Large intestine (tissue), 3 donors: ENCODE results near the gene TMEM255A. TPM values are rescaled to one million over a fixed set of nuclear protein-coding genes. Genes with fewer than 3 reads are reported as not detected.
A peak's percentile ranks its signal among the peaks of the same experiment; 100 is the strongest.

ENCODE experiments used
- DNase-seq, 2 donors: peaks; one replicate each; pipeline versions ENCODE4 v3.0.0 to v3.0.0-alpha.2; 2013
- H3K27ac ChIP-seq: one replicate; pipeline ENCODE4 v1.5.1; 2013; ENCODE audit warnings: low read length
- H3K27me3 ChIP-seq: 2 replicates; pipeline ENCODE4 v1.6.1; 2013; ENCODE audit warnings: low read length; ENCODE audit not compliant: control insufficient read depth, insufficient read depth
- H3K36me3 ChIP-seq: 2 replicates; pipeline ENCODE4 v1.6.1; 2013; ENCODE audit warnings: low read length; ENCODE audit not compliant: control insufficient read depth, insufficient read depth
- H3K4me1 ChIP-seq: one replicate; pipeline ENCODE4 v1.6.1; 2013; ENCODE audit warnings: low read length; ENCODE audit not compliant: control insufficient read depth, insufficient read depth
- H3K4me3 ChIP-seq: one replicate; pipeline ENCODE4 v1.5.1; 2013; ENCODE audit warnings: low read length
- H3K9me3 ChIP-seq: one replicate; pipeline ENCODE4 v1.6.1; 2013; ENCODE audit warnings: mild to moderate bottlenecking, low read depth, low read length, moderate library complexity; ENCODE audit not compliant: control insufficient read depth
- WGBS: methylation state at CpG from one replicate; pipeline ENCODE4 v1.1.5; 2013; ENCODE audit warnings: low lambda C conversion rate; ENCODE audit not compliant: insufficient coverage; 5-methylcytosine and 5-hydroxymethylcytosine counted together
- polyA plus RNA-seq: library from polyadenylated mRNA; unstranded; fragments of 120-200 nt; gene quantifications from one replicate; pipeline ENCODE4 v1.2.1, GENCODE V29; 2013

Gene TMEM255A
- polyA plus RNA-seq, 1 donor: 1.6 TPM

DNA sequence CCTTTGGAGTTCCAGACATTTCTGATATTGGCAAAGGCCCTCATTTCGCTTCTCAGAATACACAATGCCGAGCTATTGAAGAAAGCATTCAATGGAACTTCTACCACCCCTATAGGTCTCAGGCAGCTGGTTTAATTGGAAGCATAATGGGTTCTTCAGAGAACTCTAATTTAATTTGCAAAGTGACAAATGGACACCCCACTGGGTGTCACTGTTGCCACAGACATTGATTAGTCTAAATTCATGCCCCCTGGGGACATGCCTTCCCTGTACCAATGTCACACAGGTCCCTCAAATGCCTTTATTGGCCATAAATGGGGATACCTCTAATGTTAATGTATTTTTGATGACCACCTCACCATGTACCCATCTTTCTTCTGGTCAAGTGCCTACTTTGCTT lies 22.9 kb upstream of the TMEM255A start:
- H3K27ac ChIP-seq: no peak overlapping the region
- H3K4me3 ChIP-seq: no peak overlapping the region
- DNase-seq: no peak
- H3K9me3 ChIP-seq: no peaks in the 10 kb centered on the region
- H3K36me3 ChIP-seq: no peaks in the 10 kb centered on the region
- H3K27me3 ChIP-seq: no peaks in the 10 kb centered on the region
- H3K4me1 ChIP-seq: no peaks in the 10 kb centered on the region
- no CpG with 5 or more reads among the region's 2 CpGs for WGBS

DNA sequence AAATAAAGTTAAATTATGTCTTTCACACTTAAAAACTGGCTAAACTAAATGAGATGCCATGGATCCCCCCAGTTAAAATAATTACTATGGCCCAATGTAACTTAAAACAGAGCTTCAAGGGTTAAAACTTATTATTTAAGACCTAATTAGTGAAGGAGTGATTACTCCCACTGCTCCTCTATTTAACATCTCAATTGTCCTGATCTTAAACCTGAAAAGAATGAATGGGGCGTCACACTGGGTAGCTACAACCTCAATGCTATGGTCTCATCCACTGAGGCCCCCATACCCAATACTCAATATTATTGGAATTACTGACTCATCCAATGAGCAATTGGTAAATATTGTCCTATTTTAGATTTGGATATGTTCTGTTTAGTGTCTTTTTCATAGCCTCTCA lies 21.1 kb upstream of the TMEM255A start:
- no peaks in the 10 kb centered on the region for H3K36me3 ChIP-seq
- H3K4me1 ChIP-seq: no peaks in the 10 kb centered on the region
- no peaks in the 10 kb centered on the region for H3K9me3 ChIP-seq

DNA sequence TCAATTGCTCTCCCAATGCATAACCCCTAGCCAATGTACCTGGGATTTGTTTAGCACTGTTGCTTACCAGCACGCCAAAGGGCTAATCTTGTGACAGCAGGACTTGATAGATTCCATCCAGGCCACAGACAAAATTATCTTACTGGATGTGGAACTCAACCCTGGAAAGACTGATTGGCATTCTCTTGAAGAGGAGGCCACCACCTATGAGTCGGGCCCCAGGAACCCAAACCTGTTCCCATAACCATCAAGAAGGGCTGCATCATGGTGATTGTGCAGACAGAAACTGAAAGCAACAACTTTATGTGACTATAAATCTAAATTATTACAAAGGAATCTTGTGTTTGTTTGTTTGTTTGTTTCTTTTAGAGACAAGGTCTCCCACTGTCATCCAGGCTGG lies 19.9 kb upstream of the TMEM255A start:
- Histone ChIP-seq H3K4me3 (no peak overlapping the region), H3K36me3 (no peaks in the 10 kb centered on the region), H3K4me1 (no peaks in the 10 kb centered on the region), H3K27me3 (no peaks in the 10 kb centered on the region), H3K9me3 (no peaks in the 10 kb centered on the region), H3K27ac (no peak overlapping the region)
- DNase-seq: no peak
- WGBS: no CpG with 5 or more reads among the region's 2 CpGs

More for the DNA sequence above, 21.1 kb upstream of the TMEM255A start:
- Histone ChIP-seq H3K27me3 (no peaks in the 10 kb centered on the region), H3K4me3 (no peak overlapping the region), H3K27ac (no peak overlapping the region)
- WGBS: no CpG with 5 or more reads among the region's 1 CpG
- no peak for DNase-seq

GRCh38 chrX:120321520-120322281 lies 10.4 kb upstream of the TMEM255A start:
- no peak for DNase-seq
- Histone ChIP-seq H3K4me3 (no peak overlapping the region), H3K27ac (no peak overlapping the region), H3K9me3 (no peaks in the 10 kb centered on the region), H3K4me1 (no peaks in the 10 kb centered on the region), H3K36me3 (no peaks in the 10 kb centered on the region), H3K27me3 (peaks cover 2% of the 10 kb centered on the region)
- no CpG with 5 or more reads among the region's 4 CpGs for WGBS

- H3K36me3 ChIP-seq: no peaks in the 10 kb centered on the region
- H3K9me3 ChIP-seq: no peaks in the 10 kb centered on the region
- H3K4me3 ChIP-seq: no peak overlapping the region
- no CpG with 5 or more reads among the region's 4 CpGs for WGBS
- H3K4me1 ChIP-seq: no peaks in the 10 kb centered on the region
- DNase-seq: no peak
- H3K27me3 ChIP-seq: peaks cover 9% of the 10 kb centered on the region
- H3K27ac ChIP-seq: no peak overlapping the region
These were observed 7.2 kb upstream of the TMEM255A start for GRCh38 chrX:120318411-120318810.

- DNase-seq: no peak
- 20% methylated on average over 1 of the region's 5 CpGs for WGBS
These were observed 5.5 kb upstream of the TMEM255A start for GRCh38 chrX:120316587-120317283.

DNA sequence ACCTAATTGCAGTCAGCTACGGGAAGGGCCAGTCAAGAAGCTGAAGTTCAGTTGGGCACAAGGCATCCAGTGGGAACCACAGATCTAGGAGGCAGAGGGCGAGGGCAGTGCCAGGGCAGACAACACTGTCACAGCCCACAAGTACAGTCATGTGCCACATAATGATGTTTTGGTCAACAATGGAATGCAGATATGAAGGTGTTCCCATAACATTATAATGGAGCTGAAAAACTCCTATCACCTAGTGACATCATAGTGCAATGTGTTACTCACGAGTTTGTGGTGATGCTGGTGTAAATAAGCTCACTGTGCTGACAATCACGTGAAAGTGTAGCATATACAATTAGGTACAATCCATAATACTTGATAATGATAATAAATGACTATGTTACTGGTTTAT lies 4.5 kb upstream of the TMEM255A start:
- no peak for DNase-seq
- WGBS: no CpG with 5 or more reads among the region's 4 CpGs

More at GRCh38 chrX:120316587-120317283, 5.5 kb upstream of the TMEM255A start:
- H3K36me3 ChIP-seq: no peaks in the 10 kb centered on the region
- H3K4me3 ChIP-seq: no peak overlapping the region
- no peak overlapping the region for H3K27ac ChIP-seq
- H3K4me1 ChIP-seq: no peaks in the 10 kb centered on the region
- peaks cover 23% of the 10 kb centered on the region for H3K27me3 ChIP-seq
- no peaks in the 10 kb centered on the region for H3K9me3 ChIP-seq

GRCh38 chrX:120311727-120312063 lies 434 bp upstream of the TMEM255A start:
- Histone ChIP-seq H3K4me3 (no peak overlapping the region), H3K9me3 (peaks cover 2% of the 10 kb centered on the region), H3K4me1 (peaks cover 7% of the 10 kb centered on the region), H3K27ac (no peak overlapping the region), H3K36me3 (no peaks in the 10 kb centered on the region), H3K27me3 (peaks cover 67% of the 10 kb centered on the region)
- WGBS: no CpG with 5 or more reads among the region's 4 CpGs
- DNase-seq: no peak

More for the DNA sequence above, 4.5 kb upstream of the TMEM255A start:
- no peak overlapping the region for H3K27ac ChIP-seq
- no peaks in the 10 kb centered on the region for H3K36me3 ChIP-seq
- peaks cover 32% of the 10 kb centered on the region for H3K27me3 ChIP-seq
- H3K9me3 ChIP-seq: no peaks in the 10 kb centered on the region
- H3K4me1 ChIP-seq: no peaks in the 10 kb centered on the region
- H3K4me3 ChIP-seq: no peak overlapping the region

- Histone ChIP-seq H3K27ac (no peak overlapping the region), H3K36me3 (no peaks in the 10 kb centered on the region), H3K27me3 (peaks cover 82% of the 10 kb centered on the region), H3K4me1 (peaks cover 7% of the 10 kb centered on the region), H3K4me3 (peak overlapping the region; percentile 21), H3K9me3 (peaks cover 2% of the 10 kb centered on the region)
- no CpG with 5 or more reads among the region's 32 CpGs for WGBS
- peak in 1 of 2 donors; percentile 8 for DNase-seq
These were observed 1.2 kb downstream of the TMEM255A start for GRCh38 chrX:120309873-120310705.
